Ishikawa (cell line): ENCODE measurements around the gene SF3B6.

Experiments
- CEBPB ChIP-seq: IDR thresholded peaks from 2 replicates; pipeline ENCODE4 v1.6.1; 2012
- EGR1 ChIP-seq: IDR thresholded peaks from 2 replicates; pipeline ENCODE4 v1.6.1; 2012
- EP300 ChIP-seq: IDR thresholded peaks from 2 replicates; pipeline ENCODE4 v1.6.1; 2012; ENCODE audit warnings: borderline replicate concordance
- MAX ChIP-seq: IDR thresholded peaks from 2 replicates; pipeline ENCODE4 v1.6.1; 2012
- REST ChIP-seq: IDR thresholded peaks from 2 replicates; pipeline ENCODE4 v1.6.1; 2012; ENCODE audit warnings: low read depth, mild to moderate bottlenecking

DNA sequence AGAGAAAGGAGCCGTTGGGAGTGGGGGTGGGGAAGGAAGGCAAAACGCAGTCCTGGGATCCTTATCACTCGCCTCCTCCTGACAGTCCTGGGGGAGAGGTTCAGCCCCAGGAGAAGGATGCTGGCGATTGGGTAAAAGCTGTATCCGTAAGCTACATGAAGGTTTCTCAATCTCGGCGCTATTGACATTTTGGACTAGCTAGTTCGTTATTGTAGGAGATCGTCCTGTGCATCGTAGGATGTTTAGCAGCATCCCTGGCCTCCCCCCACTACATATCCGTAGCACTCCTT lies 9.0 kb upstream of the SF3B6 start:
- TF ChIP-seq CEBPB = no peak
- TF ChIP-seq EP300 = no peak
- TF ChIP-seq EGR1 = no peak
- TF ChIP-seq MAX = no peak
- TF ChIP-seq REST = no peak
